ENCODE measurements around the gene IQSEC1. TPM values are rescaled to one million over a fixed set of nuclear protein-coding genes. Genes with fewer than 3 reads are reported as not detected.

The IQSEC1 gene
- total and polyA plus RNA-seq, 9 of the 15 experiments (the other 6 are each of a cell fraction or from before 2014, with no cell fraction given) = 0.56 to 39.0 (median 6.8) TPM

DNA sequence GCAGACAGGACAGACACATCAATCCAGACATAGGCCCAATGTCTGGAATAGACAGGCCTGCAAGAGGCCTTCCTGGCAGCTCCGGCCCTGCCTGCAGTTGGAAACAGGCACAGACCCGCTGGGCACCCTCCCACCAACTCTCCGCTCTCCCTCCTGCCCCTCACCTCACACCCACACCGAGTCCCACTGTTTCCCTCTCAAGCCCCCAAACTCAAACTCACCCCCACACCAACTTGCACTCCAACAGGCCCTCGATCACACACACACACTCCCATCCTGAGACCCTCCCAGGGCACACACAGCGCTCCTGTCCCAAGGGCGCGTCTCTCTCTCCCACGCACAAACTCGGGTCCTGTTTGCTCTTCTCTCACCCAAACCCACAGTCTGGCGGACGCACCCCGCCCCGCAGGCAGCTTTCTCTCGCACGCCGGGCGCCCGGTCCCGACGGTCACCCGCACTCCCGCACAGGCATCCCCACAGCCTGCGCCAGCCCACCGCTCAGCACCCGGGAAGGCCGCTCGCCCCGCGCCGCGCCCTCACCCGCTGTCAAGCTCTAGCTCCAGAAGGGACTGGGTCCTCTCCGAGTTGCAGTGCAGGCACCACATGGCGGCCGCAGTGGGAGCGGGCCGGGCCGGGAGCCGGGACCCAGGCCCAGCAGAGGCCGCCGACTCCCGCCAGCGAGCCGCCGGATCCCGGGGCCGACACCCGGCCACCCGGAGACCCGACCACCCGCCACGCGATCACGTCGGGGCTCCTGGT is 106.2 kb downstream of the IQSEC1 start (continued):
- TF ChIP-seq TCF15 (CRISPR knock-in tag; IDR thresholded peaks at IDR 0.05) = no peak
- TF ChIP-seq BDP1 (IDR thresholded peaks at IDR 0.05; ENCODE audit: insufficient read depth, insufficient read length) = no peak
- TF ChIP-seq ZSCAN32 (CRISPR knock-in tag; IDR thresholded peaks at IDR 0.05) = no peak
- no peak for TF ChIP-seq ZNF75A (CRISPR knock-in tag; IDR thresholded peaks at IDR 0.05)
- no peak for TF ChIP-seq ZC3H11A (IDR thresholded peaks at IDR 0.05; ENCODE audit: low read depth, low read length)
- TF ChIP-seq, protein P1, sequence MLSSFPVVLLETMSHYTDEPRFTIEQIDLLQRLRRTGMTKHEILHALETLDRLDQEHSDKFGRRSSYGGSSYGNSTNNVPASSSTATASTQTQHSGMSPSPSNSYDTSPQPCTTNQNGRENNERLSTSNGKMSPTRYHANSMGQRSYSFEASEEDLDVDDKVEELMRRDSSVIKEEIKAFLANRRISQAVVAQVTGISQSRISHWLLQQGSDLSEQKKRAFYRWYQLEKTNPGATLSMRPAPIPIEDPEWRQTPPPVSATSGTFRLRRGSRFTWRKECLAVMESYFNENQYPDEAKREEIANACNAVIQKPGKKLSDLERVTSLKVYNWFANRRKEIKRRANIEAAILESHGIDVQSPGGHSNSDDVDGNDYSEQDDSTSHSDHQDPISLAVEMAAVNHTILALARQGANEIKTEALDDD (IDR thresholded peaks at IDR 0.05) = no peak
- no peak for TF ChIP-seq MBD2 (IDR thresholded peaks at IDR 0.05; ENCODE audit: borderline replicate concordance, low read depth)
- peak; percentile 54; the same call in 1 of the 2 replicates for TF ChIP-seq GABPB1 (CRISPR knock-in tag; IDR thresholded peaks at IDR 0.05)
- no peak; the same call in 1 of the 2 replicates for TF ChIP-seq L3MBTL2 (IDR thresholded peaks at IDR 0.05)
- TF ChIP-seq MCM2 (IDR thresholded peaks at IDR 0.05; ENCODE audit: low read depth) = no peak
- TF ChIP-seq SAP30 (IDR thresholded peaks at IDR 0.05; ENCODE audit: borderline replicate concordance, insufficient read depth, low read depth, low read length, poor library complexity, severe bottlenecking) = peak; percentile 83
- TF ChIP-seq NFE2 (IDR thresholded peaks at IDR 0.05; ENCODE audit: low read depth) = no peak
- TF ChIP-seq HMGN3 (IDR thresholded peaks at IDR 0.05; ENCODE audit: borderline replicate concordance, extremely low read depth, insufficient read length, low read depth, low read length) = peak; percentile 29
- TF ChIP-seq CEBPG (CRISPR knock-in tag; IDR thresholded peaks at IDR 0.05) = peak; percentile 54
- no peak for TF ChIP-seq CEBPG (tag; conservative IDR thresholded peaks at IDR 0.05 in 1 of 2, IDR thresholded peaks at IDR 0.05 in 1 of 2)
- TF ChIP-seq ZNF445 (CRISPR knock-in tag; IDR thresholded peaks at IDR 0.05; ENCODE audit: low read depth) = no peak
- TF ChIP-seq HDAC6 (IDR thresholded peaks at IDR 0.05; ENCODE audit: low read depth, low read length) = no peak
- TF ChIP-seq HLTF (IDR thresholded peaks at IDR 0.05) = peak; percentile 80; the same call in 1 of the 2 replicates
- no peak for TF ChIP-seq MEF2A (IDR thresholded peaks at IDR 0.05; ENCODE audit: control insufficient read depth, low read depth, low read length)
- no peak for TF ChIP-seq SOX6 (IDR thresholded peaks at IDR 0.05)
